HCT116 (cell line): Measurements from ENCODE around the gene RHOB. TPM values are rescaled to one million over a fixed set of nuclear protein-coding genes. Genes with fewer than 3 reads are reported as not detected.

Experiments used
- ATAC-seq: fragments of 200-7000 bp; cut with Tn5 transposase; 2 replicates; pipeline ENCODE4 v1.9.1; 2020; ENCODE audit warnings: mild to moderate bottlenecking, moderate library complexity
- BruUV-seq: library from RNA; stranded (reverse); fragments of 400-500 nt; replicated peaks from 2 replicates; lab custom pipeline; 2021; lab: Mats Ljungman, UMichigan
- CTCF ChIA-PET: fragments of 300-600 bp; sonication (Branson Sonifier 250); formaldehyde crosslinking; loops from one replicate; lab custom pipeline; 2021; ENCODE audit warnings: antibody characterized with exemption; lab: Charles Lee
- POLR2A ChIA-PET: fragments of 300-600, 350-600 bp; sonication (Branson Sonifier 250); formaldehyde crosslinking; loops from one replicate; lab custom pipeline; 2021; ENCODE audit warnings: antibody characterized with exemption; lab: Charles Lee
- RAD21 ChIA-PET, 2 experiments: fragments of 300-600 bp; sonication (Branson Sonifier 250); formaldehyde crosslinking; loops; one replicate each; lab custom pipeline; 2023; ENCODE audit warnings: low total read pairs in 2 of 2; ENCODE audit not compliant: uncharacterized antibody in 2 of 2, unreplicated experiment in 2 of 2, low non-redundant PET in 1 of 2; lab: Charles Lee
- DNase-seq: peaks from one replicate; pipeline ENCODE4 v3.0.0-alpha.2; 2010; ENCODE audit warnings: low read depth, low spot score
- H2AFZ ChIP-seq: fragments of 200-600 bp; shearing (Covaris generic), sonication (generic); 2 replicates; pipeline ENCODE4 v1.6.1; 2017; ENCODE audit warnings: low read depth, mixed run types, mixed read lengths, antibody characterized with exemption, low read length; ENCODE audit not compliant: poor library complexity, severe bottlenecking
- H3K27ac ChIP-seq: 2 replicates; pipeline ENCODE4 v1.5.1; 2012; ENCODE audit warnings: low read depth, low read length
- H3K27me3 ChIP-seq: fragments of 200-600 bp; sonication (generic); 2 replicates; pipeline ENCODE4 v1.6.1; 2016; ENCODE audit warnings: mixed run types, low read length, mixed read lengths; ENCODE audit not compliant: insufficient read depth
- H3K36me3 ChIP-seq, 2 experiments: fragments of 200-500 bp in 1 of 2; fragments of 200-600 bp in 1 of 2; sonication (Bioruptor generic) in 1 of 2; sonication (generic) in 1 of 2; 2 replicates each; pipeline versions ENCODE4 v1.5.1 to v1.6.1; 2014 to 2016; ENCODE audit warnings: low read length in 2 of 2, inconsistent platforms in 1 of 2, mixed read lengths in 1 of 2, mixed run types in 1 of 2; ENCODE audit not compliant: insufficient read depth in 2 of 2, control insufficient read depth in 1 of 2
- H3K4me1 ChIP-seq, 2 experiments: fragments of 200-600 bp in 1 of 2; sonication (generic) in 1 of 2; 2 replicates each; pipeline versions ENCODE4 v1.5.1 to v1.6.1; 2012 to 2017; ENCODE audit warnings: low read length in 2 of 2, inconsistent platforms in 1 of 2, mild to moderate bottlenecking in 1 of 2, mixed read lengths in 1 of 2, mixed run types in 1 of 2, moderate library complexity in 1 of 2; ENCODE audit not compliant: insufficient read depth in 2 of 2, control insufficient read depth in 1 of 2
- H3K4me2 ChIP-seq: fragments of 200-600 bp; sonication (generic); 2 replicates; pipeline ENCODE4 v1.6.1; 2017; ENCODE audit warnings: mixed run types, low read length, mixed read lengths
- H3K4me3 ChIP-seq, 2 experiments: fragments of 200-600 bp in 1 of 2; sonication (generic) in 1 of 2; replicated peaks in 1 of 2; 2 replicates each; pipeline ENCODE4 v1.5.1; 2011 to 2016; ENCODE audit warnings: low read length in 2 of 2, control low read depth in 1 of 2, low read depth in 1 of 2, mild to moderate bottlenecking in 1 of 2, mixed read lengths in 1 of 2, mixed run types in 1 of 2
- H3K79me2 ChIP-seq: fragments of 200-600 bp; sonication (generic); 2 replicates; pipeline ENCODE4 v1.6.1; 2017; ENCODE audit warnings: mild to moderate bottlenecking, mixed run types, low read length, moderate library complexity, mixed read lengths; ENCODE audit not compliant: insufficient read depth
- H3K9ac ChIP-seq: fragments of 200-600 bp; sonication (generic); 2 replicates; pipeline ENCODE4 v1.6.1; 2016; ENCODE audit warnings: low read length, mixed read lengths
- H3K9me2 ChIP-seq: fragments of 200-600 bp; sonication (generic), shearing (Covaris generic); 2 replicates; pipeline ENCODE4 v1.6.1; 2017; ENCODE audit warnings: mixed run types, mild to moderate bottlenecking, moderate library complexity; ENCODE audit not compliant: insufficient read depth
- H3K9me3 ChIP-seq, 2 experiments: fragments of 200-500 bp in 1 of 2; fragments of 200-600 bp in 1 of 2; sonication (Bioruptor generic) in 1 of 2; sonication (generic) in 1 of 2; 2 replicates each; pipeline ENCODE4 v1.6.1; 2014 to 2017; ENCODE audit warnings: low read length in 2 of 2, mixed read lengths in 2 of 2, inconsistent platforms in 1 of 2, low read depth in 1 of 2, mild to moderate bottlenecking in 1 of 2, mixed run types in 1 of 2, moderate library complexity in 1 of 2; ENCODE audit not compliant: control insufficient read depth in 1 of 2, insufficient read depth in 1 of 2
- H4K20me1 ChIP-seq: fragments of 200-600 bp; sonication (generic), shearing (Covaris generic); 2 replicates; pipeline ENCODE4 v1.6.1; 2017; ENCODE audit warnings: mixed run types, mild to moderate bottlenecking, moderate library complexity; ENCODE audit not compliant: insufficient read depth
- JUND ChIP-seq: IDR thresholded peaks from 2 replicates; pipeline ENCODE4 v1.6.1; 2012
- SIN3A ChIP-seq: IDR thresholded peaks from 2 replicates; pipeline ENCODE4 v1.6.1; 2012; ENCODE audit warnings: low read depth
- SRF ChIP-seq: IDR thresholded peaks from 2 replicates; pipeline ENCODE4 v1.6.1; 2012; ENCODE audit warnings: low read depth
- intact Hi-C: fragments of 100-400 bp; cut with micrococcal nuclease; formaldehyde crosslinking; loops from 2 replicates; pipeline ENCODE4 v1.10.0; 2022
- total RNA-seq: library from RNA; stranded (reverse); gene quantifications from one replicate; pipeline ENCODE4 v1.2.1, GENCODE V29; 2021; ENCODE audit not compliant: unreplicated experiment
- TF ChIP-seq, protein P1 (sequence below): IDR thresholded peaks from 2 replicates; pipeline ENCODE4 v1.6.1; 2012
- TF ChIP-seq, protein P2 (sequence below): IDR thresholded peaks from 2 replicates; pipeline ENCODE4 v1.6.1; 2012; ENCODE audit warnings: low read depth

Gene RHOB
- total RNA-seq, 1 experiment from 2014 or later = 72.9 TPM

DNA sequence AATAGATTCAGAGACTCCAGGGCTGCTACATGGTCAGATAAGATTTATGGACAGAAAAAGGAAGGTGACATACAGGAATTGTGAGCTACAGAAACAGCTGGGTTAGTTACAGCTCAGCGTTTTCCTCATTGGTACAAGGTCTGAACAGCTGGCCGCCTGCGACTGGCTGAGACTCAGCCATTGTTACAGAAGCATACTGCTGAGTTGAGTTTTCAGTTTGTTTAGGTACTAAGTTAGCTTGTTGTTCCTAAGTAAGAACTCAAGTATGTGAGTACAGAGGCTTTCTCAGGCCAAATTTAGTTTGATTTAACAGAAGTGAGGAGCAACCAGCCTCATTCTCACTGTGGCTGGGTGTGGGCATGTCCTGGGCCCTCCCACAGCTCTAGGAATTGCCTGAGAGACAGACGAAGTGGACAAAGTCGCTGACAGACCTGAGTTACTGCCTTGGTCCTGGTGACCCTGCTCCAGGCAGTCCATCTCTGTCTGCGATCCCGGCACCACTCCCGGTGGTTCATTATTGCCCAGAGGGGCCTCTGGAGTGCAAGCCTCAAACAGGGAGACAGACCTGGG lies 27.8 kb upstream of the RHOB start:
- no peak overlapping the region for H3K9ac ChIP-seq
- no peak overlapping the region for H3K4me3 ChIP-seq
- H3K4me1 ChIP-seq = peaks cover 0 to 4% of the 10 kb centered on the region in 2 experiments; a peak in 2 of 4 replicates
- no peak for TF ChIP-seq JUND
- TF ChIP-seq, protein P1, sequence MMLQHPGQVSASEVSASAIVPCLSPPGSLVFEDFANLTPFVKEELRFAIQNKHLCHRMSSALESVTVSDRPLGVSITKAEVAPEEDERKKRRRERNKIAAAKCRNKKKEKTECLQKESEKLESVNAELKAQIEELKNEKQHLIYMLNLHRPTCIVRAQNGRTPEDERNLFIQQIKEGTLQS = no peak
- H3K27me3 ChIP-seq = no peaks in the 10 kb centered on the region
- H2AFZ ChIP-seq = no peak overlapping the region
- H3K4me2 ChIP-seq = no peak overlapping the region
- RAD21 ChIA-PET = no interaction called here
- DNase-seq = no peak
- H3K27ac ChIP-seq = no peak overlapping the region
- no peaks in the 10 kb centered on the region for H3K9me3 ChIP-seq
- POLR2A ChIA-PET = no interaction called here
- CTCF ChIA-PET = interaction anchor here (1.0 to 1.4 kb wide), 2 partner anchors 8 to 12 kb away, joined by 3 to 8 read pairs; no protein-coding TSS in a partner anchor
- no peaks in the 10 kb centered on the region for H4K20me1 ChIP-seq
- no peaks in the 10 kb centered on the region for H3K36me3 ChIP-seq
- intact Hi-C loops = no loop called here
- BruUV-seq = no TSS peak
- 0 out of 2 replicates have a peak, but pooled peaks cover 7% of the 10 kb centered on the region for H3K9me2 ChIP-seq
- no peak for ATAC-seq
- no peaks in the 10 kb centered on the region for H3K79me2 ChIP-seq

DNA sequence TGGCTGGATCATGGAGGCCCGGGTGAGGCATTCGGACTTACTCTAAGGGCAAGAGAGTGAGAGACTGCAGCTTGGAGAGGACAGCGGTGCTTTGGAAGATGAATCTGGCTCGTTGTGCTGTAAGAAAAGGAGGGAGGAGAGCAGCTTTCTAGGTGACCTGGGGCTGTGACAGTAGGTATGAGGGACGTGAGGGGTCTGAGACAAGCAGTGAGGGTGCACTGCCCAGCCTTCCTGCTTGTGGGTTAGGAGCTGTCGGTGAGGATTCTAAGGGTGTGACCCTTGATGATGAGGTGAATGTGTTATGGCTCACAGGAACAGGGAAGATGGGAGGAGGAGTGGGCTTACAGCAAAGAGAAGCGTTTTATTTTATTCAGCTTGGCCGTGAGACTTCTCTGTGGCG lies 27.1 kb upstream of the RHOB start:
- POLR2A ChIA-PET = interaction anchor here (1.0 kb wide), 1 partner anchor 22 kb away, joined by 3 read pairs; no protein-coding TSS in a partner anchor
- H3K9me2 ChIP-seq = 0 out of 2 replicates have a peak, but pooled peaks cover 7% of the 10 kb centered on the region
- H3K4me1 ChIP-seq = peaks cover 0 to 4% of the 10 kb centered on the region in 2 experiments; a peak in 2 of 4 replicates
- no peak overlapping the region for H3K4me2 ChIP-seq
- no peak for TF ChIP-seq SIN3A
- TF ChIP-seq SRF = no peak
- TF ChIP-seq, protein P2, sequence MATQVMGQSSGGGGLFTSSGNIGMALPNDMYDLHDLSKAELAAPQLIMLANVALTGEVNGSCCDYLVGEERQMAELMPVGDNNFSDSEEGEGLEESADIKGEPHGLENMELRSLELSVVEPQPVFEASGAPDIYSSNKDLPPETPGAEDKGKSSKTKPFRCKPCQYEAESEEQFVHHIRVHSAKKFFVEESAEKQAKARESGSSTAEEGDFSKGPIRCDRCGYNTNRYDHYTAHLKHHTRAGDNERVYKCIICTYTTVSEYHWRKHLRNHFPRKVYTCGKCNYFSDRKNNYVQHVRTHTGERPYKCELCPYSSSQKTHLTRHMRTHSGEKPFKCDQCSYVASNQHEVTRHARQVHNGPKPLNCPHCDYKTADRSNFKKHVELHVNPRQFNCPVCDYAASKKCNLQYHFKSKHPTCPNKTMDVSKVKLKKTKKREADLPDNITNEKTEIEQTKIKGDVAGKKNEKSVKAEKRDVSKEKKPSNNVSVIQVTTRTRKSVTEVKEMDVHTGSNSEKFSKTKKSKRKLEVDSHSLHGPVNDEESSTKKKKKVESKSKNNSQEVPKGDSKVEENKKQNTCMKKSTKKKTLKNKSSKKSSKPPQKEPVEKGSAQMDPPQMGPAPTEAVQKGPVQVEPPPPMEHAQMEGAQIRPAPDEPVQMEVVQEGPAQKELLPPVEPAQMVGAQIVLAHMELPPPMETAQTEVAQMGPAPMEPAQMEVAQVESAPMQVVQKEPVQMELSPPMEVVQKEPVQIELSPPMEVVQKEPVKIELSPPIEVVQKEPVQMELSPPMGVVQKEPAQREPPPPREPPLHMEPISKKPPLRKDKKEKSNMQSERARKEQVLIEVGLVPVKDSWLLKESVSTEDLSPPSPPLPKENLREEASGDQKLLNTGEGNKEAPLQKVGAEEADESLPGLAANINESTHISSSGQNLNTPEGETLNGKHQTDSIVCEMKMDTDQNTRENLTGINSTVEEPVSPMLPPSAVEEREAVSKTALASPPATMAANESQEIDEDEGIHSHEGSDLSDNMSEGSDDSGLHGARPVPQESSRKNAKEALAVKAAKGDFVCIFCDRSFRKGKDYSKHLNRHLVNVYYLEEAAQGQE = no peak
- H3K79me2 ChIP-seq = no peaks in the 10 kb centered on the region
- H3K9me3 ChIP-seq = no peaks in the 10 kb centered on the region
- no peaks in the 10 kb centered on the region for H3K36me3 ChIP-seq
- ATAC-seq = no peak
- BruUV-seq = no TSS peak
- CTCF ChIA-PET = interaction anchor here (0.7 to 1.4 kb wide), 2 partner anchors 8 to 232 kb away, joined by 3 to 8 read pairs; no protein-coding TSS in a partner anchor
- H3K4me3 ChIP-seq = no peak overlapping the region
- H3K27ac ChIP-seq = no peak overlapping the region
- H2AFZ ChIP-seq = no peak overlapping the region
- RAD21 ChIA-PET = no interaction called here
- no peaks in the 10 kb centered on the region for H4K20me1 ChIP-seq
- no peak overlapping the region for H3K9ac ChIP-seq
- no peaks in the 10 kb centered on the region for H3K27me3 ChIP-seq
- intact Hi-C loops = no loop called here
- no peak for DNase-seq
